ENCODE data around the gene CENPVL2. TPM values are rescaled to one million over a fixed set of nuclear protein-coding genes. Genes with fewer than 3 reads are reported as not detected.

CENPVL2 gene
- total RNA-seq: not detected in 2 replicates

DNA sequence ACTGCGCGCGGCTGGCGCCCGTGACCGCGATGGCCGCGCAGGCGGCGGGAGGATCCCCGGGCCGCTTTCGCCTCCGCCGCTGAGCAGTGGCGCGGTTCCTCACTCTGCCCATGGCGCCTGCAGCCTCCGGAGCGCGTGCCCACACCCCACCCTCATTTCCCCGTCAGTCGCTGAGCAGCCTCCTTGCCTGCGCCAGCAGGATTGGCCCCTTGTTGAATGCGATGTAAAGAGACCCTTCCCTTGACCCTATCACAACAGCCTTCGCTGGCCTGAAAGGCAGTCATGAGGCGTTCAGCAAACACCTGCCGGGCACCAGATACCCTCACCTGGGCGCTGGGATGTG is at the start of gene CENPVL2:
TSS of gene CENPVL2 (minus strand) at position 112 of the 343 bp plus-strand sequence. CDS start at position 112, 0 bp downstream.

DNA sequence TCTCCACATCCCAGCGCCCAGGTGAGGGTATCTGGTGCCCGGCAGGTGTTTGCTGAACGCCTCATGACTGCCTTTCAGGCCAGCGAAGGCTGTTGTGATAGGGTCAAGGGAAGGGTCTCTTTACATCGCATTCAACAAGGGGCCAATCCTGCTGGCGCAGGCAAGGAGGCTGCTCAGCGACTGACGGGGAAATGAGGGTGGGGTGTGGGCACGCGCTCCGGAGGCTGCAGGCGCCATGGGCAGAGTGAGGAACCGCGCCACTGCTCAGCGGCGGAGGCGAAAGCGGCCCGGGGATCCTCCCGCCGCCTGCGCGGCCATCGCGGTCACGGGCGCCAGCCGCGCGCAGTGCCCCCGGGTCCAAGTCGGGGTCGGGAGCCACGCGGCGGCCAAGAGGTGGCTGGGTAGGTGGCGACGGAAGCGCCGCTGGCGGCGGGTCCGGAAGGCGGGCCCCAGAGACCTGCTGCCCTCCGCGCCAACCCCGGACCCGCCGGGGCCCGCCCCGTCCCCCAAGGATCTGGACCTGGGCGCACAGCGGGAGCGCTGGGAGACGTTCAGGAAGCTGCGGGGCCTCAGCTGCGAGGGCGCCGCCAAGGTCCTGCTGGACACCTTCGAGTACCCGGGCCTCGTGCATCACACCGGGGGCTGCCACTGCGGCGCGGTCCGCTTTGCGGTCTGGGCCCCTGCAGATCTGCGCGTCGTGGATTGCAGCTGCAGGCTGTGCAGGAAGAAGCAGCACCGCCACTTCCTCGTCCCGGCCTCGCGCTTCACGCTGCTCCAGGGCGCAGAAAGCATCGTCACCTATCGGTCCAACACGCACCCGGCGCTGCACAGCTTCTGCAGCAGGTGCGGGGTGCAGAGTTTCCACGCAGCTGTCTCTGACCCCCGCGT is 27.9 kb upstream of the CENPVL2 start, which contains the start of gene CENPVL1:
TSS of gene CENPVL1 (plus strand) at position 236 of the 888 bp plus-strand sequence. CDS start at position 236, 0 bp downstream.

Other genes starting within 250 kb of the CENPVL2 start
- gene NUDT11, start 186.2 kb downstream of the CENPVL2 start, total RNA-seq: 26.5 TPM in 2 replicates
- 0.11 TPM in 1 of 2 replicates, not detected in the other for gene CENPVL3, start 63.9 kb downstream of the CENPVL2 start, total RNA-seq
- not detected in 2 replicates for gene CENPVL1, start 27.7 kb upstream of the CENPVL2 start, total RNA-seq
- 8.6 and 11.8 TPM in 2 replicates for gene GSPT2, start 60.6 kb upstream of the CENPVL2 start, total RNA-seq
- gene MAGED1, start 210.8 kb upstream of the CENPVL2 start, total RNA-seq: 257 and 313 TPM in 2 replicates

Measured in articular chondrocyte of knee joint (primary cell).